ENCODE data around the gene TBC1D22A. TPM values are rescaled to one million over a fixed set of nuclear protein-coding genes. Genes with fewer than 3 reads are reported as not detected.
"Not testable (repeated sequence)": the region's sequence is repeated elsewhere in the genome, so short reads cannot be mapped to it uniquely, and the experiment has no call there.

The TBC1D22A gene
- total RNA-seq, 1 experiment from 2014 or later = 32.6 TPM

DNA sequence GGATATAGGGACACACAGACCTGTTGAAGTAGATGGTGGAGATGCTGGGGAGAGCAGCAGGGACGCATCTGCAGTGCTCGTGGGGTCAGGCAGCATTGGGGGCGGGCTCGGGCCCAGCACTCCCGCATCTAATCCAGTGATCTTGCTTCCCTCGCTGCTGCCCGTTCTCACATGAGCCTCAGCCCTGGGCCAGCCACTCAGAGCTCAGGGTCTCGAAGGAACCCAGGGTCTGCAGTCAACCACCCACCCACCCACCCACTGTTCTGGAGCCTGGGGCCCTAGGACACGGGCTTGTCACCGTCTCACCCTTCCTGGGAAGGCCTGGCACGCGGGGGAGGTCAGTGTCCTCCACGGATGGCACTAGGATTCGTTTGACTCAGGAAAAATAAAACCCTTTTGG lies 406.0 kb downstream of the TBC1D22A start:
- H3K36me3 ChIP-seq (ENCODE audit: control insufficient read depth, insufficient read depth, low read length) = no peaks in the 10 kb centered on the region; the same call in 1 of the 2 replicates
- BruUV-seq (replicated peaks) = no TSS peak
- no peaks in the 10 kb centered on the region for H3K9me3 Mint-ChIP-seq (ENCODE audit: unreplicated experiment)
- peak in 1 of 2 experiments; percentile 26 for DNase-seq
- H3K4me1 ChIP-seq = no peaks in the 10 kb centered on the region
- intact Hi-C loops (cut with micrococcal nuclease; ENCODE audit: unreplicated experiment) = no loop called here
- CTCF ChIA-PET = no interaction called here
- POLR2A ChIA-PET = no interaction called here
- H3K27ac Mint-ChIP-seq (ENCODE audit: unreplicated experiment) = no peak overlapping the region
- no peaks in the 10 kb centered on the region for H3K9me3 ChIP-seq
- H3K27me3 ChIP-seq (replicated peaks; ENCODE audit: control insufficient read depth, insufficient read depth, low read length) = no peaks in the 10 kb centered on the region
- H3K27me3 Mint-ChIP-seq (ENCODE audit: insufficient read depth, unreplicated experiment) = no peaks in the 10 kb centered on the region
- TF ChIP-seq, protein P1, sequence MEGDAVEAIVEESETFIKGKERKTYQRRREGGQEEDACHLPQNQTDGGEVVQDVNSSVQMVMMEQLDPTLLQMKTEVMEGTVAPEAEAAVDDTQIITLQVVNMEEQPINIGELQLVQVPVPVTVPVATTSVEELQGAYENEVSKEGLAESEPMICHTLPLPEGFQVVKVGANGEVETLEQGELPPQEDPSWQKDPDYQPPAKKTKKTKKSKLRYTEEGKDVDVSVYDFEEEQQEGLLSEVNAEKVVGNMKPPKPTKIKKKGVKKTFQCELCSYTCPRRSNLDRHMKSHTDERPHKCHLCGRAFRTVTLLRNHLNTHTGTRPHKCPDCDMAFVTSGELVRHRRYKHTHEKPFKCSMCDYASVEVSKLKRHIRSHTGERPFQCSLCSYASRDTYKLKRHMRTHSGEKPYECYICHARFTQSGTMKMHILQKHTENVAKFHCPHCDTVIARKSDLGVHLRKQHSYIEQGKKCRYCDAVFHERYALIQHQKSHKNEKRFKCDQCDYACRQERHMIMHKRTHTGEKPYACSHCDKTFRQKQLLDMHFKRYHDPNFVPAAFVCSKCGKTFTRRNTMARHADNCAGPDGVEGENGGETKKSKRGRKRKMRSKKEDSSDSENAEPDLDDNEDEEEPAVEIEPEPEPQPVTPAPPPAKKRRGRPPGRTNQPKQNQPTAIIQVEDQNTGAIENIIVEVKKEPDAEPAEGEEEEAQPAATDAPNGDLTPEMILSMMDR (IDR thresholded peaks at IDR 0.05; ENCODE audit: insufficient read depth in 1 of 2, low read depth in 1 of 2, low read length in 1 of 2, severe bottlenecking in 1 of 2, unreplicated experiment in 1 of 2) = no peak
- H3K4me3 Mint-ChIP-seq (ENCODE audit: unreplicated experiment) = no peak overlapping the region
- H3K36me3 Mint-ChIP-seq (ENCODE audit: insufficient read depth, unreplicated experiment) = peaks cover 14% of the 10 kb centered on the region
- H3K4me1 Mint-ChIP-seq (ENCODE audit: low read depth, unreplicated experiment) = no peaks in the 10 kb centered on the region
- no peak overlapping the region for H3K4me3 ChIP-seq (ENCODE audit: low read depth, low read length)

DNA sequence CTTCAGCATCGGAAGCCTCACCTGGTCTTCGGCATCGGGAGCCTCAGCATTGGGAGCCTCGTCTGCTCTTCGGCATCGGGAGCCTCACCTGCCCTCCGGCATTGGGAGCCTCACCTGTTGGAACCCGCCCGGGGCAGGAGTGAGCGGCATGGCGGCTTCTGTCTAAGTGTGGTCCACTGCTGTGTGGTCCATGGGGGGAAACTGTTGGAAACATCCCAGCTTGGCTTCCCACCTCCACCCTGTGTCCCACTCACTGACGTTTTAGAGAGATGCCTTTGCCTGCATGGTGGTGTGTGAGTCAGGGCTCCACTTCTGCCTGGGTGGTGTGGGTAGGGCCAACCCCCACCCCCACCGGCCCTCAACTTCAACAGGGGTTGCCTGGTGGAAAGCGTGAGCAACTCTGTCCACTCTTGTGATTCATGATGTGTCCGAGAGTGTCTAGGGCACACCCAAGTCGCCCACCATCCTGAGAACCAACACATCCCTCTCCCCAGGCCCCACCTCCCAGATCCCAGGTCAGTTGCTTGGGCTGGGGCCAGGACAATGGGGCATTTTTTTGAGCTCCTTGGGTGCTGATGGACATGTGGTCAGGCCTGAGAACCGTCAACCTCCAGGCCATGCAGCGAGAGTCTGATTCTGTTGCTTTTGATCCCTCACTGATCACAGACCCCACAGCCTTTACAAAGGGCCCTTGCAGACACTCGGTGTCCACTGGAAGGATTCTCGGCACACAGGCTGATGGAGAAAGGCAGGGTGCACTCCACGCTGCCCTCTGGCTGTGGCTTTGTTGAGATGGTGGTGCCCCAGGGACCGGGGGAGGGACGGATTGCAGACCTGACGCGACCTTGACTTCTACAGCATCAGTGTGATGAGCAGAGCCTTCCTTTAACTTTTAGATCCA lies 406.7 kb downstream of the TBC1D22A start:
- no peaks in the 10 kb centered on the region for H3K27me3 Mint-ChIP-seq (ENCODE audit: insufficient read depth, unreplicated experiment)

DNA sequence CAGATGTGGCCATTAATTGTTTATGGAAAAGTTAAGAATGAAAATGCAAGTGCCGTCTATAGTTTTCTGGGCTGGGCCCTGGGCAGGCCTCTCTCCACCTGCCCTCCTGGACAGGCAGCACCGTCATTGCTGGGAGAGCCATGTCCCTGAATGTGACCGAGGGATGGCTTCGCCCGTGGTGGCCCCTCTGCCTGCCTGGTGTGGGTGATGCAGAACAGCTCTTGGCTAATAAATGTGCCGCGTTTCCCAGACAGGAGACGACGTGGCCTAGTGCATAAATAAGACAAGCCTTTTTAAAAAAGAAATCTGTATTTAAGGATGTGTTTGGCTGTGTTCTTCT lies 407.3 kb downstream of the TBC1D22A start:
- H3K27ac Mint-ChIP-seq (ENCODE audit: unreplicated experiment) = no peak overlapping the region
- H3K27me3 Mint-ChIP-seq (ENCODE audit: insufficient read depth, unreplicated experiment) = no peaks in the 10 kb centered on the region
- ChIA-PET CTCF (no interaction called here), POLR2A (no interaction called here)
- DNase-seq = no peak
- intact Hi-C loops (cut with micrococcal nuclease; ENCODE audit: unreplicated experiment) = no loop called here
- Histone ChIP-seq H3K36me3 (ENCODE audit: control insufficient read depth, insufficient read depth, low read length) (no peaks in the 10 kb centered on the region; the same call in 1 of the 2 replicates), H3K4me3 (ENCODE audit: low read depth, low read length) (no peak overlapping the region), H3K27me3 (replicated peaks; ENCODE audit: control insufficient read depth, insufficient read depth, low read length) (no peaks in the 10 kb centered on the region), H3K9me3 (no peaks in the 10 kb centered on the region), H3K4me1 (no peaks in the 10 kb centered on the region)
- BruUV-seq (replicated peaks) = no TSS peak
- H3K36me3 Mint-ChIP-seq (ENCODE audit: insufficient read depth, unreplicated experiment) = peaks cover 14% of the 10 kb centered on the region
- no peak overlapping the region for H3K4me3 Mint-ChIP-seq (ENCODE audit: unreplicated experiment)
- H3K9me3 Mint-ChIP-seq (ENCODE audit: unreplicated experiment) = no peaks in the 10 kb centered on the region
- TF ChIP-seq, protein P1 (IDR thresholded peaks at IDR 0.05; ENCODE audit: insufficient read depth in 1 of 2, low read depth in 1 of 2, low read length in 1 of 2, severe bottlenecking in 1 of 2, unreplicated experiment in 1 of 2) = no peak
- no peaks in the 10 kb centered on the region for H3K4me1 Mint-ChIP-seq (ENCODE audit: low read depth, unreplicated experiment)

More for the DNA sequence above, 406.7 kb downstream of the TBC1D22A start:
- CTCF ChIA-PET = no interaction called here
- no peaks in the 10 kb centered on the region for H3K9me3 ChIP-seq
- no peaks in the 10 kb centered on the region; the same call in 1 of the 2 replicates for H3K36me3 ChIP-seq (ENCODE audit: control insufficient read depth, insufficient read depth, low read length)
- intact Hi-C loops (cut with micrococcal nuclease; ENCODE audit: unreplicated experiment) = no loop called here
- no TSS peak for BruUV-seq (replicated peaks)
- H3K4me3 Mint-ChIP-seq (ENCODE audit: unreplicated experiment) = no peak overlapping the region
- TF ChIP-seq, protein P1 (IDR thresholded peaks at IDR 0.05; ENCODE audit: insufficient read depth in 1 of 2, low read depth in 1 of 2, low read length in 1 of 2, severe bottlenecking in 1 of 2, unreplicated experiment in 1 of 2) = peak in 1 of 2 experiments; percentile 35
- H3K36me3 Mint-ChIP-seq (ENCODE audit: insufficient read depth, unreplicated experiment) = peaks cover 14% of the 10 kb centered on the region
- no peak overlapping the region for H3K27ac Mint-ChIP-seq (ENCODE audit: unreplicated experiment)
- no peaks in the 10 kb centered on the region for H3K4me1 Mint-ChIP-seq (ENCODE audit: low read depth, unreplicated experiment)
- H3K27me3 ChIP-seq (replicated peaks; ENCODE audit: control insufficient read depth, insufficient read depth, low read length) = no peaks in the 10 kb centered on the region
- DNase-seq = peak; percentile 39 to 51
- no peak overlapping the region for H3K4me3 ChIP-seq (ENCODE audit: low read depth, low read length)
- H3K9me3 Mint-ChIP-seq (ENCODE audit: unreplicated experiment) = no peaks in the 10 kb centered on the region
- H3K4me1 ChIP-seq = no peaks in the 10 kb centered on the region
- POLR2A ChIA-PET = no interaction called here

DNA sequence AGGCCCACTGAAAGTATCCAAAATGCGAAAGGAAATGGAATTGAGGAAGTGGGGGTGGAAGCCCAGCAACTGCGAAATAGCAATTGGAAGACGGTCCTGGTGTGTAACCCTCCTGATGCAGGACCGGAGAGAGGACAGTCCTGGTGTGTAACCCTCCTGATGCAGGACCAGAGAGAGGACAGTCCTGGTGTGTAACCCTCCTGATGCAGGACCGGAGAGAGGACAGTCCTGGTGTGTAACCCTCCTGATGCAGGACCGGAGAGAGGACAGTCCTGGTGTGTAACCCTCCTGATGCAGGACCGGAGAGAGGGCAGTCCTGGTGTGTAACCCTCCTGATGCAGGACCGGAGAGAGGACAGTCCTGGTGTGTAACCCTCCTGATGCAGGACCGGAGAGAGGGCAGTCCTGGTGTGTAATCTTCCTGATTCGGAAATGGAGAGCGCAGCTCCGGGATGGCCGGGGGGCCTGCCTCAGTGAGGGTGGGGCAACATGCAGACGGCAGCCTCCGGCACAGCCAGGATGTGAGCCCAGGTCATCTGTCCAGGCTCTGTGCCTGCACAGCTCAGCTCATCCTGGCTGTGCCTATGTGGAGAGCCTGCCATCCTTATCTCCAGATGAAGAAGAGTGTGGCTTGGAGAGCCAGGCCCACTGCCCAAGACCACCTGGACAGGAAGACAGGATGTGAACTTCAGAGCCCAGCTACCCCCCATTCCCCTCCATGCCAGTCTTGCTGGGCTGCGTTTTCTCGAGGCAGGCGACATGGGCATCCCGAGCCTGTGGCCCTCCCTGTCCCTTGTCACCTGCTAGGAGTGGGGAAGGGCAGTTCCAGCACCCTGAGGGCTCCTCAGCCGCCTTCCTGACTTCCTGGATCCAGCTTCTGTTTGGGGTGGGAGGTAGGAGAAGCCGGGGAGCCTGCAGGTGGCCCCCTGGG lies 408.3 kb downstream of the TBC1D22A start:
- H3K4me3 ChIP-seq (ENCODE audit: low read depth, low read length); H3K9me3 ChIP-seq; POLR2A ChIA-PET; H3K27ac Mint-ChIP-seq (ENCODE audit: unreplicated experiment); H3K4me3 Mint-ChIP-seq (ENCODE audit: unreplicated experiment); CTCF ChIA-PET; H3K27me3 Mint-ChIP-seq (ENCODE audit: insufficient read depth, unreplicated experiment); H3K36me3 ChIP-seq (ENCODE audit: control insufficient read depth, insufficient read depth, low read length); intact Hi-C loops (cut with micrococcal nuclease; ENCODE audit: unreplicated experiment); H3K4me1 ChIP-seq; BruUV-seq (replicated peaks); H3K4me1 Mint-ChIP-seq (ENCODE audit: low read depth, unreplicated experiment); H3K27me3 ChIP-seq (replicated peaks; ENCODE audit: control insufficient read depth, insufficient read depth, low read length); H3K9me3 Mint-ChIP-seq (ENCODE audit: unreplicated experiment): not testable (repeated sequence)
- DNase-seq = peak in 1 of 2 experiments; percentile 19
- H3K36me3 Mint-ChIP-seq (ENCODE audit: insufficient read depth, unreplicated experiment) = peaks cover 14% of the 10 kb centered on the region
